ENCODE data around the gene ABCA13. TPM values are rescaled to one million over a fixed set of nuclear protein-coding genes. Genes with fewer than 3 reads are reported as not detected.

The ABCA13 gene
- total RNA-seq, 4 donors from 2014 or later, result under 0.01 to 0.26 (median 0.06) TPM; not detected in 1

DNA sequence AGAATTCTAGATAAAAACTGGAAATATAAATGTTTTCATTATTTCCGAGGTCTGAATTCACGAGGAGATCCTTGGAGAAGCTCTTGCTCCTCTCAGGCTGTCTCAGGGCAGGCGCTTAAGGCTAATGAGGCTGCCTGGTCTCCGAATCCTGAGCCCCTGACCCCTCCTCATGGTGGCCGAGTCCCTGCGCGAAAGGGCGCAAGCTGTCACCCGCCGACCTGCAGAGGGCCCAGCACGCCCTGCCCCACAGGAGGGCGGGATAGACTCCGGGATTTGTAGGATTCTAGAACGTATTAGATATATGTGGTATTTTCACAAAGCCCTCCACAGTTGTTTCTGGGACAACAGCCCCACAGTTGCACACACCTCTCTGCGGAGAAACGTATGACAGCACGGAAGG, 284.1 kb downstream of the ABCA13 start:
- TF ChIP-seq POLR2A (IDR thresholded peaks at IDR 0.05; ENCODE audit: low read depth) (no peak), EP300 (IDR thresholded peaks at IDR 0.05) (no peak), POLR2AphosphoS5 (IDR thresholded peaks at IDR 0.05) (no peak)
- TF ChIP-seq, protein P1, sequence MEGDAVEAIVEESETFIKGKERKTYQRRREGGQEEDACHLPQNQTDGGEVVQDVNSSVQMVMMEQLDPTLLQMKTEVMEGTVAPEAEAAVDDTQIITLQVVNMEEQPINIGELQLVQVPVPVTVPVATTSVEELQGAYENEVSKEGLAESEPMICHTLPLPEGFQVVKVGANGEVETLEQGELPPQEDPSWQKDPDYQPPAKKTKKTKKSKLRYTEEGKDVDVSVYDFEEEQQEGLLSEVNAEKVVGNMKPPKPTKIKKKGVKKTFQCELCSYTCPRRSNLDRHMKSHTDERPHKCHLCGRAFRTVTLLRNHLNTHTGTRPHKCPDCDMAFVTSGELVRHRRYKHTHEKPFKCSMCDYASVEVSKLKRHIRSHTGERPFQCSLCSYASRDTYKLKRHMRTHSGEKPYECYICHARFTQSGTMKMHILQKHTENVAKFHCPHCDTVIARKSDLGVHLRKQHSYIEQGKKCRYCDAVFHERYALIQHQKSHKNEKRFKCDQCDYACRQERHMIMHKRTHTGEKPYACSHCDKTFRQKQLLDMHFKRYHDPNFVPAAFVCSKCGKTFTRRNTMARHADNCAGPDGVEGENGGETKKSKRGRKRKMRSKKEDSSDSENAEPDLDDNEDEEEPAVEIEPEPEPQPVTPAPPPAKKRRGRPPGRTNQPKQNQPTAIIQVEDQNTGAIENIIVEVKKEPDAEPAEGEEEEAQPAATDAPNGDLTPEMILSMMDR (IDR thresholded peaks at IDR 0.05), result no peak
- Histone ChIP-seq H3K9me3 (no peaks in the 10 kb centered on the region), H3K27me3 (no peaks in the 10 kb centered on the region), H3K4me3 (no peak overlapping the region), H3K4me1 (no peaks in the 10 kb centered on the region), H3K36me3 (no peaks in the 10 kb centered on the region), H3K27ac (replicated peaks in 1 of 4) (no peak overlapping the region)
- WGBS, result 93% methylated on average over 11 of the region's 17 CpGs
- intact Hi-C loops (cut with DNase I), result no loop called here
- DNase-seq (ENCODE audit: extremely low spot score), result no peak

DNA sequence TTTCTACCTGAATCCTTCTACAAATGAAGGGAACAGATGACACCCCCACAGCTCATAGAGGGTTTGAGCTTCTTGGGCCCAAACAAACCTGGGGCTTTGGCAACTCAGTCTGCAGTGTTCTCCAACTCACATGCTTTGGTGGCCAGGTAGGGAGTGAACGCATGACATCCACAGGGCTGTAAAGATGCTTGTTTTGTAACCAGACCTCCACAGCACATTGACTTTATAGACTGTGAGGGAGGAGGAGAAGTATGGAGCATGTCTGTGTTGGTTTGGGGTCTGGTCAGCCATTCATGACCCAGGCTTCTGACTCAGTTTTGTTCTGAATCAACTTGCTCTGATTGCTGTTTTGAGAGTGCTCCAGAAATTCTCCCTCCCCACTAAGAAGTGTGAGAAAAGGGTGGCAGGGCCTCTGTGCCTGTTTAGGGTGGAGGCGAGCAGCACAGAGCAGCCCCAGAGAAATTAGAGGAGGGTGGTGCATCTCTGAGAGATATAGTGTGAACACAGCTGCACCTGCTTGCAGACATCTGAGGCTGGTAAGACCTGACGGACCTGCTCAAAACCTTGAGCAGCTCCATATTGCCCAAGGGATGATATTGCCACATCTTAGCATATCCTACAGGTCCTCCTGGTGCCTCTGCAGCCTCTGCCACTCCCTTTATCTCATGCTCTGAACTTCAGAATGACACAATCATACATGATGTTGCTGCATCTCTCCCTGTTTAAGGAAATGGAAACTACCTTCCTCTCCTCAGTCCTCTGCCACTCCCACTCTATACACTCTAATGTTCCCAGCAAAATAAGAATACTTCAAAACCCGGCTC, 287.7 kb downstream of the ABCA13 start:
- intact Hi-C loops (cut with DNase I), result no loop called here
- WGBS, result 70% methylated on average over 4 of the region's 4 CpGs

DNA sequence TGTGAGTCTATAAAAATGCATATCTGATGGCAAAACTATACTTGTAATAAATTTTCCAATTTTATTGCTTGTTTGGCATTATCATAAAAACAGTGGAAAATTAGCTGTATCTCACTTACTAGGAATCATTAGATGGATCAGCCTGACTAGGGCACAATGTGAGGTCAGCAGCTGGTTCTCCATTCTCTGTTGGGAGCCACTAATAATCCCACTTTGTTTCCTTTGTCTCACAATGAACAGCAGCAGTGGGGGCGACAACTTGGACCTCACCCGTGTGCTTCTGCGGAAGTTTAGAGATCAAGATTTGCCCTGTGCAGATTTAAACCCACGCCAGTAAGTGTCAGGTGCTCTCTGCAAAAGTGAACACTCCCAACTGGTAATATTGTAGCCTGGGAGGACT, 295.5 kb downstream of the ABCA13 start:
- Histone ChIP-seq H3K27me3 (no peaks in the 10 kb centered on the region), H3K4me1 (no peaks in the 10 kb centered on the region), H3K4me3 (no peak overlapping the region), H3K27ac (replicated peaks in 1 of 4) (no peak overlapping the region), H3K9me3 (no peaks in the 10 kb centered on the region), H3K36me3 (no peaks in the 10 kb centered on the region)
- no peak for DNase-seq (ENCODE audit: extremely low spot score)
- intact Hi-C loops (cut with DNase I), result no loop called here
- 87% methylated on average over 4 of the region's 4 CpGs for WGBS
- TF ChIP-seq EP300 (IDR thresholded peaks at IDR 0.05) (no peak), POLR2A (IDR thresholded peaks at IDR 0.05; ENCODE audit: low read depth) (no peak), POLR2AphosphoS5 (IDR thresholded peaks at IDR 0.05) (no peak)
- TF ChIP-seq, protein P1 (IDR thresholded peaks at IDR 0.05), result no peak

More for the DNA sequence above, 287.7 kb downstream of the ABCA13 start:
- Histone ChIP-seq H3K27ac (replicated peaks in 1 of 4) (no peak overlapping the region), H3K9me3 (no peaks in the 10 kb centered on the region), H3K4me1 (no peaks in the 10 kb centered on the region), H3K4me3 (no peak overlapping the region), H3K36me3 (no peaks in the 10 kb centered on the region), H3K27me3 (no peaks in the 10 kb centered on the region)
- DNase-seq (ENCODE audit: extremely low spot score), result no peak
- TF ChIP-seq EP300 (IDR thresholded peaks at IDR 0.05), result no peak
- TF ChIP-seq POLR2A (IDR thresholded peaks at IDR 0.05; ENCODE audit: low read depth), result no peak
- TF ChIP-seq, protein P1 (IDR thresholded peaks at IDR 0.05), result no peak
- TF ChIP-seq POLR2AphosphoS5 (IDR thresholded peaks at IDR 0.05), result no peak

DNA sequence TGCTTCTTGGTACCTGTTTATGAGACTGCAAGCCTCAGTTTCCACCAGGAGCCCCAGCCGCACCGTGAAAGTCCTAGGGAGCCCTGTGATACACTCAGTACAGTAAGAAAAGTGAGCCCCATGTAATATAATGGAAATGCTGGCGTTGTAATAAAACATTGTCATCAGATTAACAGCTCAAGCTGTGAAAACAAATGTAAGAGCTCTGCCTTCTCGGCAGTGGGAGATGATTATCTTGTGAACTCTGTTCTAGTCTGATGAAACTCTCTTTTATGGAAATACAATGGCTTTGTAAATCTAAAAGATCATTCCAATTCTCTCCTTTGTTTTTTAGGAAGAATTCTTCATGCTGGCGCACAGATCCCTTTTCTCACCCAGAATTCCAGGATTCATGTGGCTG, 299.9 kb downstream of the ABCA13 start:
- Histone ChIP-seq H3K27me3 (no peaks in the 10 kb centered on the region), H3K27ac (replicated peaks in 1 of 4) (no peak overlapping the region), H3K4me1 (no peaks in the 10 kb centered on the region), H3K36me3 (no peaks in the 10 kb centered on the region), H3K9me3 (no peaks in the 10 kb centered on the region), H3K4me3 (no peak overlapping the region)
- 57% methylated on average over 5 of the region's 5 CpGs for WGBS
- intact Hi-C loops (cut with DNase I), result no loop called here
- TF ChIP-seq, protein P1 (IDR thresholded peaks at IDR 0.05), result no peak
- TF ChIP-seq POLR2AphosphoS5 (IDR thresholded peaks at IDR 0.05) (no peak), POLR2A (IDR thresholded peaks at IDR 0.05; ENCODE audit: low read depth) (no peak), EP300 (IDR thresholded peaks at IDR 0.05) (no peak)
- DNase-seq (ENCODE audit: extremely low spot score), result no peak

Data from esophagus muscularis mucosa (tissue), 4 donors.